HG03159 (cell line): ENCODE results near the gene FLVCR1.

Experiments used
- ATAC-seq: cut with Tn5 transposase; IDR thresholded peaks from one replicate; pipeline ENCODE4 v1.9.1; 2021; ENCODE audit warnings: mild to moderate bottlenecking, moderate library complexity; ENCODE audit not compliant: unreplicated experiment

FLVCR1 gene

DNA sequence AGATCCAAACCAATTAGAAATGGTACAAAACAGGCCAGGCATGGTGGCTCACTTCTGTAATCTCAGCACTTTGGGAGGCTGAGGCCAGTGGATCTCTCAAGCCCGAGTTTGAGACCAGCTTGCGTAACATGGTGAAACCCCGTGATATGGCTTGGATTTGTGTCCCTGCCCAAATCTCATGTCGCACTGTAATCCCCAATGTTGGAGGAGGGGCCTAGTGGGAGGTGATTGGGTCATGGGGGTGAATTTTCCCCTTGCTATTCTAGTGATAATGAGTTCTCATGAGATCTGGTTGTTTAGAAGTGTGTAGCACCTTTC is 85.3 kb downstream of the FLVCR1 start:
- ATAC-seq = no peak

DNA sequence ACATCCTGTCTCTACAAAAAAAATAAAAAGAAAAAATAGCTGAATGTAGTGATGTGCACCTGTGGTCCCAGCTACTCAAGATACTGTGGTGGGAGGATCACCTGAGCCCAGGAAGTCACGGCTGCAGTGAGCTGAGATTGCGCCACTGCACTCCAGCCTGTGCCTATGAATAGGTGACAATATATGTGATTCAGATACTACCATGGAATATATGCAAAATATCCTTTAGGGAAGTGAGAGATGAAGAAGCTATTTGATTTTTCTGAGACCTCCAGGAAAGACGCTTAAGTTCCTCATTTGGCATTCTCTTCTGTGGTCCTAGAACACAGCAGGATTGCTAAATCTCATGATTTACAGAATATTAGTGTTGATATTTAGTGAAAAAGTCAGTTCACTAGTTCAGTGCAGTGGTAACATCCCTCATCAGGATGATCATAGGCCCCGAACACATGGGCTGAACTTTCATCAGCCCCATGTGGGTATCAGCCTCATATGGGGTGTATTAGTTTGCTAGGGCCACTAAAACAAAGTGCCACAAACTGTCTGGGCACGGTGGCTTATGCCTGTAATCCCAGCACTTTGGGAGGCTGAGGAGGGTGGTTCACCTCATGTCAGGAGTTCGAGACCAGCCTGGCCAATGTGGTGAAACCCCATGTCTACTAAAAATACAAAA is 86.3 kb downstream of the FLVCR1 start:
- peak; percentile 54 for ATAC-seq

GRCh38 chr1:212945056-212945455 is 87.0 kb downstream of the FLVCR1 start:
- no peak for ATAC-seq

GRCh38 chr1:212945463-212946160 is 87.5 kb downstream of the FLVCR1 start:
- ATAC-seq = no peak

DNA sequence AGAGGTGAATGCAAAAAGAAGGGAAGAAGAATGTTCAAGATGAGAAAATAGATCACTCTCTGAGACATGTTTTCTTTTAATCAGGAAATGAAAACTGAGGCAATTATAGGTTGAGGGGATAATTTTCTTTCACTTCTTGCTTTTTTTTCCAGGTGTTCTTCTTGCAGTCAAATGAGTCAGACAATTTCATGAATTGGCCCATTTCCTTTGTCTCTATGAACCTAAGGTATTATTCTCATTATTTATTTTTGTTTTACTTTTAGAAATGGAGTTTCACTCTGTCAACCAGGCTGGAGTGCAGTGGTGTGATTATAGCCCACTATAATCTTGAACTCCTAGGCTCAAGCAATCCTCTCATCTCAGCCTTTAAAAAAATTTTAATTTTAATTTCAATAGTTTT is 88.8 kb downstream of the FLVCR1 start:
- no peak for ATAC-seq
